ENCODE results near the gene ACSL1.

The ACSL1 gene

DNA sequence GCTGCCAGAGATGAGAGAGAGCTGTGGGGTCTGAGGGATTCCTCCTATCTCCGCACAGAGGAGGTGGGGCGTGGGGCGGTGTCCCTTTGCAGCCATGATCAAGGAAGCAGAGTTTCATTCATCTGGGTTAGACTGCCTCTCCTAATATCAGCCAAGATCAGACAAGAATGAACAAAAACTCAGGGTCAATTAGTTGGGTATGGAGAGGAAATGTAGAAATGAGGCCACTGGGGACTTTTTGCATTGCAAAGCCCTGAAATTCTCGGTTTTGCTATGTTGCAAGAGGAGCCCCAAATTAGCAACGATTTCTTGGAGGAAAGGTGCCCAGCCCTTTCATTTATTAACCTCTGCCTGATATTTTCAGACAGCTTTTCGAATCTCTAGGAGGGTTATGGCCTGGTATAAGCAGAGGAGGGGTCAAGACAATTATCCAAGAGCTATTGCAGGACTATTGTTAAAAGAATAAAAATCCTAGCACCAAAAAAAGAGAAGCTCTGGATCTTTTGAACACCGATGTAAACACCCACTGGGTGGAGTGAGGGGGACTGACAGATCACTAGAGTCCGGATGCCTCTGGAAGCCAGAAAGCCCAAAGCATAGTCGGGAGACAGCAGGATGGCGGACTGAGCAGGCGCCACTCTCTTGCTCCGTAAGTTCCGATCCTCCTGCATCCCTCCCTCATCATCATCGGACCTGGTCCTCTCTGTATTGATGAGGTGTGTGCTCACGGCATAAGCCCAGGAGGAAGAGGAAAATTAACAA, 34.4 kb upstream of the ACSL1 start:
- no peak for DNase-seq (ENCODE audit: low spot score)
- no peak for TF ChIP-seq CTCF (IDR thresholded peaks at IDR 0.05)
- Histone ChIP-seq H3K4me3 (no peak overlapping the region), H3K27ac (no peak overlapping the region)

DNA sequence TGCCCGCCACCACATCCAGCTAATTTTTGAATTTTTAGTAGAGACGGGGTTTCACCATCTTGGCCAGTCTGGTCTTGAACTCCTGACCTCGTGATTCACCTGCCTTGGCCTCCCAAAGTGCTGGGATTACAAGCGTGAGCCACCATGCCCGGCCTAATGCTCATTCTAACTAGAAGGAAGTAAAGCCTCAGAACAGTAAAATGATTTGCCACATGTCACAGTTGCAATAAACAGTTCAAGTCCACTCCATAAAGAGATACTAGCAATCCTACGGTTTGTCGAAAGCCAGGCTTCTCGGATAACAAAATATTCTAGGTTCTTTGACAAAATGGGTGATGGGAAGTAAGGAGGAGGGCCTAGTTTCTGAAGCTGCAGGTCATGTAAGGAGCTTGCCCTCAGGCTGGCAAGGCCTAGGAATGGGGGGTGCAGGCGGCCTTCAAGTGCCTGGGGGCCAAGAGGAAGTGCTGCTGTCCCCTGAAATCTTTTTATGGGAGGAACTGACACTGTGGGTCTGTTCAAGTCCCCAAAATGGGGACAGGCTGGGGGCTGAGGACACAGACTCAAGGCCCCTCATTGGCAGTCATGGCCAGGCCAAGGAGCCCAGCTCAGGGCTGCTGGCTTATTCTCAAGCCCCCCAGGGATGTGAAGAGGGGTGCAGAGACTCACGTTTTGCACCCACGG, 31.8 kb upstream of the ACSL1 start:
- no peak overlapping the region for H3K4me3 ChIP-seq
- no peak for DNase-seq (ENCODE audit: low spot score)
- no peak overlapping the region for H3K27ac ChIP-seq
- no peak for TF ChIP-seq CTCF (IDR thresholded peaks at IDR 0.05)

GRCh38 chr4:184856277-184856609, 30.5 kb upstream of the ACSL1 start:
- no peak for TF ChIP-seq CTCF (IDR thresholded peaks at IDR 0.05)

GRCh38 chr4:184854673-184855072, 28.9 kb upstream of the ACSL1 start:
- Histone ChIP-seq H3K27ac (peak overlapping the region in 1 of 2 donors; percentile 65), H3K4me3 (no peak overlapping the region)
- no peak for TF ChIP-seq CTCF (IDR thresholded peaks at IDR 0.05)
- DNase-seq (ENCODE audit: low spot score): no peak

More at GRCh38 chr4:184856277-184856609, 30.5 kb upstream of the ACSL1 start:
- no peak for DNase-seq (ENCODE audit: low spot score)
- Histone ChIP-seq H3K4me3 (no peak overlapping the region), H3K27ac (no peak overlapping the region)

DNA sequence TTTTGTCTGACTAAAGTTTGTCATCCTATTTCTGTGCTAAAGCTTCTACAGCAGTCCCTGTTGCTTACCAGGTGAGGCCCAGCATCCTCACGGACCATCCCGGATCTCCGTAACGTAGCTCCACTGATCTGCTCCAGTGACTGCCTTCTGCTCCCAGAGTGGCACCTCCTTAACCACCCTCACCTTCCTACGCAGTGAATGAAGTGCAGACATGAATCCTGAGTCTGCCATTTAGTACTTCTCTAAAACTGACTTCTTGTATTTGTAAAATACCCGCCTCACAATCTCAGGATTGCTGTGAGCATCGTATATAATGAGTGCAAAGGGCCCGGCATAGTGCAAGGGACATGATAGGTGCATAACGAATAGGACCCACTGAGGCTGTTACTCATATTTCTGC, 27.7 kb upstream of the ACSL1 start:
- no peak for TF ChIP-seq CTCF (IDR thresholded peaks at IDR 0.05)

DNA sequence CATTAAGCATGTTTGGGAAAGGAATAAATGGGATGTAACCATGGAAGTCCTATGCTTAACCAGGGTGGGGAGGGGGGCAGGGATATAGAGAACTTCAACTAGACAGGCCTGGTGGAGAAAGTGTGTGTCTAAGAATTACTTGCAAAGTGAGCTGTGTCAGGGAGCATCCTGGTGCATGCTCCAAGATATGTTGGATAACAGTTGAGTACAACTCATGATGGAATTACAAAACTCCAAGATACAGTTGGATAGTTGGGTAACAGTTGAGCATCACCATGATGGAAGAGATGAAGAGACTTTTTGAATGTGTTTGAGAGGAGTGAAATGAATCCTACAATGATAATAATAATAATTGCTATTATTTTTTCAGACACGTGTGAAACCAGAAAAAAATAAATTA, 26.1 kb upstream of the ACSL1 start:
- Histone ChIP-seq H3K27ac (peak overlapping the region in 1 of 2 donors; percentile 42), H3K4me3 (no peak overlapping the region)
- TF ChIP-seq CTCF (IDR thresholded peaks at IDR 0.05): no peak
- DNase-seq (ENCODE audit: low spot score): no peak

More for the DNA sequence above, 27.7 kb upstream of the ACSL1 start:
- Histone ChIP-seq H3K27ac (no peak overlapping the region), H3K4me3 (no peak overlapping the region)
- no peak for DNase-seq (ENCODE audit: low spot score)

- Histone ChIP-seq H3K27ac (peak overlapping the region in 1 of 2 donors; percentile 52), H3K4me3 (no peak overlapping the region)
- no peak for DNase-seq (ENCODE audit: low spot score)
- TF ChIP-seq CTCF (IDR thresholded peaks at IDR 0.05): no peak
Observed at GRCh38 chr4:184851200-184851541, 25.4 kb upstream of the ACSL1 start.
